OCI-LY1 (cell line): ENCODE measurements around the gene VPS26B.

Experiments used
- H2AFZ ChIP-seq: fragments of 200-600 bp; sonication (generic), shearing (Covaris generic); 2 replicates; pipeline ENCODE4 v1.6.0; 2014; ENCODE audit warnings: antibody characterized with exemption, mild to moderate bottlenecking, low read length
- H3F3A ChIP-seq: fragments of 200-600 bp; sonication (generic), shearing (Covaris generic); 2 replicates; pipeline ENCODE4 v1.6.0; 2014; ENCODE audit warnings: mild to moderate bottlenecking, antibody characterized with exemption, low read length, moderate library complexity; ENCODE audit not compliant: insufficient read depth
- H3K27ac ChIP-seq: fragments of 200-600 bp; sonication (generic); 2 replicates; pipeline ENCODE4 v1.5.1; 2014; ENCODE audit warnings: low read length, mixed run types, mild to moderate bottlenecking, low read depth; ENCODE audit not compliant: poor library complexity, severe bottlenecking
- H3K27me3 ChIP-seq: fragments of 200-600 bp; sonication (generic); 2 replicates; pipeline ENCODE4 v1.6.0; 2014; ENCODE audit warnings: antibody characterized with exemption, mild to moderate bottlenecking, low read length, moderate library complexity; ENCODE audit not compliant: insufficient read depth
- H3K36me3 ChIP-seq: fragments of 200-600 bp; sonication (generic); 2 replicates; pipeline ENCODE4 v1.6.1; 2014; ENCODE audit warnings: mild to moderate bottlenecking, antibody characterized with exemption, low read length, moderate library complexity, mixed read lengths; ENCODE audit not compliant: insufficient read depth
- H3K4me1 ChIP-seq: fragments of 200-600 bp; sonication (generic); 2 replicates; pipeline ENCODE4 v1.5.1; 2014; ENCODE audit warnings: mild to moderate bottlenecking, low read length, moderate library complexity; ENCODE audit not compliant: insufficient read depth, severe bottlenecking
- H3K4me2 ChIP-seq: fragments of 200-600 bp; sonication (generic), shearing (Covaris generic); 2 replicates; pipeline ENCODE4 v1.6.1; 2014; ENCODE audit warnings: low read length
- H3K4me3 ChIP-seq: fragments of 200-600 bp; sonication (generic); 2 replicates; pipeline ENCODE4 v1.5.1; 2014; ENCODE audit warnings: low read length, low read depth, mild to moderate bottlenecking, mixed read lengths; ENCODE audit not compliant: poor library complexity, severe bottlenecking
- H3K79me2 ChIP-seq: fragments of 200-600 bp; shearing (Covaris generic); 2 replicates; pipeline ENCODE4 v1.6.1; 2016; ENCODE audit warnings: mixed run types, low read length, mixed read lengths; ENCODE audit not compliant: insufficient read depth
- H3K9ac ChIP-seq: fragments of 200-600 bp; sonication (generic), shearing (Covaris generic); 2 replicates; pipeline ENCODE4 v1.6.1; 2014; ENCODE audit warnings: mild to moderate bottlenecking, low read length, mixed read lengths
- H3K9me2 ChIP-seq: fragments of 200-600 bp; sonication (generic), shearing (Covaris generic); 2 replicates; pipeline ENCODE4 v1.6.1; 2014; ENCODE audit warnings: low read depth, mild to moderate bottlenecking, low read length, mixed read lengths
- H3K9me3 ChIP-seq: fragments of 200-600 bp; shearing (Covaris generic); 2 replicates; pipeline ENCODE4 v1.6.1; 2014; ENCODE audit warnings: low read length, mixed read lengths
- H4K20me1 ChIP-seq: fragments of 200-600 bp; sonication (generic), shearing (Covaris generic); 2 replicates; pipeline ENCODE4 v1.6.0; 2016; ENCODE audit warnings: mild to moderate bottlenecking, low read length; ENCODE audit not compliant: insufficient read depth
- EZH2 ChIP-seq: fragments of 200-600 bp; sonication (generic), shearing (Covaris generic); IDR thresholded peaks from 2 replicates; pipeline ENCODE4 v1.8.0; 2017; ENCODE audit warnings: borderline replicate concordance, mixed run types, mild to moderate bottlenecking, antibody characterized with exemption, low read length, moderate library complexity, mixed read lengths
- TF ChIP-seq, protein P1 (sequence below): fragments of 200-600 bp; sonication (generic), shearing (Covaris generic); IDR thresholded peaks from 2 replicates; pipeline ENCODE4 v1.5.1; 2017; ENCODE audit warnings: mild to moderate bottlenecking, antibody characterized with exemption, low read length, moderate library complexity, mixed read lengths

Gene VPS26B

DNA sequence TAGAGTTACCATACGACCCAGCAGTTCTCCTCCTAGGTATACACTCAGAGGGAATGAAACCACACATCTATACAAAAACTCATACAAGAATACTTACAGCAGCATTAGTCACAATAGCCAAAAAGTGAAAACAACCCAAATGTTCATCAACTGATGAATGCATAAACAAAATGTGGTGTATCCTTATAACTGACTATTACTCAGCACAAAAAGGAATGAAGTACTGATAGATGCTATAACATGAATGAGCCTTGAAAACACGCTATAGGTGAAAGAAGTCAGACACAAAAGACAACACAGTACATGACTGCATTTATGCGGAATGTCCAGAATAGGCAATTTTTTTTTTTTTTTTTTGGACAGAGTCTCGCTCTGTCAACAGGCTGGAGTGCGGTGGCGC, 23.8 kb upstream of the VPS26B start:
- no peak overlapping the region for H2AFZ ChIP-seq

DNA sequence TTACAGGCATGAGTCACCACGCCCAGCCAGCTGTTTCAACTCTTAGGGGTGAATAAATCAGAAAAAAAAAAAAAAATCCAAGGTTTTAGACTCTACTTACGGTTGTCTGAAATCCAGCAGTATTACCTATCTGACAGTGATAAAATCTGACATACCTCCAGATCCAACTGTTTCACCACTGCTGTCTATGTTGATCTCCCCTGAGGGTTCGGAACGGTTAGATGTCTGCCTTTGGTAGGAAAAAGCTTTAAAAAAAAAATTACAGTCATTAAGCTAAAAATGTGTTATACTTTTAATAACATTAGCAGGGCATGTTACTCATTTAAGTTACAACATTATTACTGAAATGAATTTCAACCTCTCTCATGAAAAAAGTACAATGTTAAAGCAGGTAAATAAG, 21.8 kb upstream of the VPS26B start:
- H3F3A ChIP-seq = no peaks in the 10 kb centered on the region
- no peak overlapping the region for H3K9ac ChIP-seq
- H3K4me3 ChIP-seq = no peak overlapping the region
- H3K36me3 ChIP-seq = peaks cover 93% of the 10 kb centered on the region
- H3K79me2 ChIP-seq = no peaks in the 10 kb centered on the region
- no peaks in the 10 kb centered on the region for H3K9me3 ChIP-seq
- no peaks in the 10 kb centered on the region for H3K27me3 ChIP-seq
- no peaks in the 10 kb centered on the region for H3K4me1 ChIP-seq
- H3K9me2 ChIP-seq = no peaks in the 10 kb centered on the region
- TF ChIP-seq EZH2 = no peak
- TF ChIP-seq, protein P1, sequence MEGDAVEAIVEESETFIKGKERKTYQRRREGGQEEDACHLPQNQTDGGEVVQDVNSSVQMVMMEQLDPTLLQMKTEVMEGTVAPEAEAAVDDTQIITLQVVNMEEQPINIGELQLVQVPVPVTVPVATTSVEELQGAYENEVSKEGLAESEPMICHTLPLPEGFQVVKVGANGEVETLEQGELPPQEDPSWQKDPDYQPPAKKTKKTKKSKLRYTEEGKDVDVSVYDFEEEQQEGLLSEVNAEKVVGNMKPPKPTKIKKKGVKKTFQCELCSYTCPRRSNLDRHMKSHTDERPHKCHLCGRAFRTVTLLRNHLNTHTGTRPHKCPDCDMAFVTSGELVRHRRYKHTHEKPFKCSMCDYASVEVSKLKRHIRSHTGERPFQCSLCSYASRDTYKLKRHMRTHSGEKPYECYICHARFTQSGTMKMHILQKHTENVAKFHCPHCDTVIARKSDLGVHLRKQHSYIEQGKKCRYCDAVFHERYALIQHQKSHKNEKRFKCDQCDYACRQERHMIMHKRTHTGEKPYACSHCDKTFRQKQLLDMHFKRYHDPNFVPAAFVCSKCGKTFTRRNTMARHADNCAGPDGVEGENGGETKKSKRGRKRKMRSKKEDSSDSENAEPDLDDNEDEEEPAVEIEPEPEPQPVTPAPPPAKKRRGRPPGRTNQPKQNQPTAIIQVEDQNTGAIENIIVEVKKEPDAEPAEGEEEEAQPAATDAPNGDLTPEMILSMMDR = no peak
- H4K20me1 ChIP-seq = no peaks in the 10 kb centered on the region
- no peak overlapping the region for H3K4me2 ChIP-seq
- H2AFZ ChIP-seq = no peak overlapping the region
- H3K27ac ChIP-seq = no peak overlapping the region

More for the DNA sequence above, 23.8 kb upstream of the VPS26B start:
- peaks cover 94% of the 10 kb centered on the region for H3K36me3 ChIP-seq
- no peaks in the 10 kb centered on the region for H3F3A ChIP-seq
- H3K9ac ChIP-seq = no peak overlapping the region
- H3K4me1 ChIP-seq = no peaks in the 10 kb centered on the region
- H3K9me3 ChIP-seq = no peaks in the 10 kb centered on the region
- no peaks in the 10 kb centered on the region for H3K27me3 ChIP-seq
- no peak overlapping the region for H3K27ac ChIP-seq
- H3K9me2 ChIP-seq = no peaks in the 10 kb centered on the region
- no peak for TF ChIP-seq EZH2
- TF ChIP-seq, protein P1 = no peak
- H3K4me3 ChIP-seq = no peak overlapping the region
- H3K79me2 ChIP-seq = no peaks in the 10 kb centered on the region
- no peak overlapping the region for H3K4me2 ChIP-seq
- H4K20me1 ChIP-seq = no peaks in the 10 kb centered on the region

DNA sequence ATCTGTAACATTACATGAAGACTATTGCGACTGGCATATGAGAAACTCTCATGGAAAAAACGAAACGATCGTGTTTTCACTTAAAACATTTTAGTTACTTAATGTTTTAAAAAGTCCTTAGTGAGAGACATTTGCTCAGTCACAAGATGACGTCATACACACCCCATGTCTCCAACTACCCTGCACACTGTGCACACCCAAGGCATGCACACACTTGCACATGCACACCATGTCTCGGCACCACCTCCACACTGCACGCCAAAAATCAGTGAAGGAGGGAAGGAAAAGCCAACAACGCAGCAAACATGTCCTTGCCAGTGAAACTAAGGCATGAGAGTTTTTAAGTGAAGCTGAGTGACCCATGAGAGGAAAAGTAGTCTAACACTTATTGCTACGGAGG, 18.7 kb upstream of the VPS26B start:
- Histone ChIP-seq H3F3A (no peaks in the 10 kb centered on the region), H2AFZ (no peak overlapping the region), H3K4me1 (no peaks in the 10 kb centered on the region), H3K4me3 (no peak overlapping the region), H3K27ac (no peak overlapping the region), H3K36me3 (peaks cover 94% of the 10 kb centered on the region), H3K79me2 (no peaks in the 10 kb centered on the region), H3K4me2 (no peak overlapping the region), H3K9me3 (no peaks in the 10 kb centered on the region), H3K9ac (no peak overlapping the region), H3K27me3 (no peaks in the 10 kb centered on the region), H3K9me2 (no peaks in the 10 kb centered on the region), H4K20me1 (no peaks in the 10 kb centered on the region)
- TF ChIP-seq EZH2 = no peak
- TF ChIP-seq, protein P1 = no peak
